Liver (tissue), 9 donors: ENCODE data around the gene ASCC1. TPM values are rescaled to one million over a fixed set of nuclear protein-coding genes. Genes with fewer than 3 reads are reported as not detected.

ENCODE experiments used
- DNase-seq: peaks from one replicate; pipeline ENCODE4 v3.0.0-alpha.2; 2017; ENCODE audit warnings: low spot score
- H3K27ac ChIP-seq, 2 donors: one replicate each; pipeline ENCODE4 v1.7.0; 2013; ENCODE audit warnings: inconsistent platforms in 2 of 2, low read length in 2 of 2, control low read depth in 1 of 2, low read depth in 1 of 2, mild to moderate bottlenecking in 1 of 2
- H3K27me3 ChIP-seq, 4 donors: one replicate each; pipeline versions ENCODE4 v1.6.1 to v1.7.0; 2013; ENCODE audit warnings: low read length in 3 of 4, inconsistent platforms in 1 of 4, mild to moderate bottlenecking in 1 of 4, moderate library complexity in 1 of 4; ENCODE audit not compliant: control insufficient read depth in 4 of 4, insufficient read depth in 4 of 4
- H3K36me3 ChIP-seq, 4 donors: one replicate each; pipeline versions ENCODE4 v1.6.1 to v1.7.0; 2013; ENCODE audit warnings: low read length in 3 of 4, mild to moderate bottlenecking in 3 of 4, low read depth in 1 of 4, moderate library complexity in 1 of 4; ENCODE audit not compliant: control insufficient read depth in 4 of 4, insufficient read depth in 3 of 4
- H3K4me1 ChIP-seq, 4 donors: one replicate each; pipeline versions ENCODE4 v1.6.1 to v1.7.0; 2013; ENCODE audit warnings: low read length in 3 of 4, mild to moderate bottlenecking in 3 of 4, moderate library complexity in 1 of 4; ENCODE audit not compliant: control insufficient read depth in 4 of 4, insufficient read depth in 4 of 4
- H3K4me3 ChIP-seq, 3 donors: one replicate each; pipeline versions ENCODE4 v1.6.1 to v1.7.0; 2013; ENCODE audit warnings: low read length in 3 of 3, control low read depth in 1 of 3, low read depth in 1 of 3, mild to moderate bottlenecking in 1 of 3
- H3K9ac ChIP-seq, 2 donors: one replicate each; pipeline ENCODE4 v1.7.0; 2013; ENCODE audit warnings: low read length in 2 of 2, mild to moderate bottlenecking in 2 of 2, moderate library complexity in 2 of 2, control low read depth in 1 of 2, low read depth in 1 of 2
- H3K9me3 ChIP-seq, 4 donors: one replicate each; pipeline versions ENCODE4 v1.6.1 to v1.7.0; 2013; ENCODE audit warnings: low read length in 3 of 4; ENCODE audit not compliant: control insufficient read depth in 4 of 4
- CTCF ChIP-seq: fragments of 150-350 bp; IDR thresholded peaks from 2 replicates; pipeline ENCODE4 v1.5.1; 2017; ENCODE audit warnings: improper control_type of control experiment, low read depth, low read length; ENCODE audit not compliant: missing input control
- EGR1 ChIP-seq, 2 donors: IDR thresholded peaks; 2 replicates each; pipeline ENCODE4 v1.6.1; 2016 to 2018; ENCODE audit warnings: antibody characterized with exemption in 2 of 2, low read depth in 2 of 2
- FOXA1 ChIP-seq: IDR thresholded peaks from 2 replicates; pipeline ENCODE4 v1.6.1; 2016; ENCODE audit warnings: antibody characterized with exemption
- FOXA2 ChIP-seq: IDR thresholded peaks from 2 replicates; pipeline ENCODE4 v1.6.1; 2016; ENCODE audit warnings: antibody characterized with exemption
- GABPA ChIP-seq, 2 donors: IDR thresholded peaks in 1 of 2; conservative IDR thresholded peaks in 1 of 2; 2 replicates each; pipeline ENCODE4 v1.6.1; 2016; ENCODE audit warnings: antibody characterized with exemption in 2 of 2, mild to moderate bottlenecking in 1 of 2, moderate library complexity in 1 of 2
- HNF4A ChIP-seq, 2 donors: conservative IDR thresholded peaks; 2 replicates each; pipeline ENCODE4 v1.6.1; 2016; ENCODE audit warnings: antibody characterized with exemption in 2 of 2, mild to moderate bottlenecking in 2 of 2
- HNF4G ChIP-seq: IDR thresholded peaks from 2 replicates; pipeline ENCODE4 v1.6.1; 2016; ENCODE audit warnings: antibody characterized with exemption
- JUND ChIP-seq, 2 donors: IDR thresholded peaks; 2 replicates each; pipeline ENCODE4 v1.6.1; 2016; ENCODE audit warnings: antibody characterized with exemption in 2 of 2
- NR2F2 ChIP-seq: IDR thresholded peaks from 2 replicates; pipeline ENCODE4 v1.6.1; 2016; ENCODE audit warnings: antibody characterized with exemption
- RAD21 ChIP-seq, 2 donors: IDR thresholded peaks; 2 replicates each; pipeline ENCODE4 v1.6.1; 2016; ENCODE audit warnings: antibody characterized with exemption in 2 of 2, mild to moderate bottlenecking in 2 of 2
- RXRA ChIP-seq, 2 donors: IDR thresholded peaks; 2 replicates each; pipeline ENCODE4 v1.6.1; 2017 to 2018; ENCODE audit warnings: antibody characterized with exemption in 2 of 2, mild to moderate bottlenecking in 1 of 2
- SP1 ChIP-seq: IDR thresholded peaks from 2 replicates; pipeline ENCODE4 v1.6.1; 2018; ENCODE audit warnings: antibody characterized with exemption, mild to moderate bottlenecking
- TAF1 ChIP-seq: conservative IDR thresholded peaks from 2 replicates; pipeline ENCODE4 v1.6.1; 2016; ENCODE audit warnings: antibody characterized with exemption, mild to moderate bottlenecking
- YY1 ChIP-seq: IDR thresholded peaks from 2 replicates; pipeline ENCODE4 v1.6.1; 2016; ENCODE audit warnings: antibody characterized with exemption, mild to moderate bottlenecking
- ZBTB33 ChIP-seq: IDR thresholded peaks from 2 replicates; pipeline ENCODE4 v1.6.1; 2016; ENCODE audit warnings: antibody characterized with exemption
- WGBS: extraction: QIAGEN DNeasy Blood & Tissue Kit; methylation state at CpG from one replicate; pipeline ENCODE4 v1.1.7; 2013; 5-methylcytosine and 5-hydroxymethylcytosine counted together
- polyA plus RNA-seq, 2 donors: library from polyadenylated mRNA; stranded (reverse) in 1 of 2; unstranded in 1 of 2; fragments of 200-250 nt in 1 of 2; fragments of >200 nt in 1 of 2; fragmentation: Nextera tagmentation in 1 of 2; extraction: Ambion mirVana in 1 of 2; gene quantifications; one replicate each; pipeline versions ENCODE4 v1.2.1 to v1.2.3, GENCODE V29; 2013 to 2015
- total RNA-seq, 2 donors: library from RNA; depleted of rRNA; stranded (reverse); fragments of >200 nt; gene quantifications; one replicate each; pipeline ENCODE4 v1.2.3, GENCODE V29; 2014
- TF ChIP-seq, protein P1 (sequence below): IDR thresholded peaks from 2 replicates; pipeline ENCODE4 v1.6.1; 2016; ENCODE audit warnings: antibody characterized with exemption, mild to moderate bottlenecking
- TF ChIP-seq, protein P2 (sequence below): IDR thresholded peaks from 2 replicates; pipeline ENCODE4 v1.6.1; 2016; ENCODE audit warnings: antibody characterized with exemption
- TF ChIP-seq, protein P3 (sequence below): IDR thresholded peaks from 2 replicates; pipeline ENCODE4 v1.6.1; 2016; ENCODE audit warnings: antibody characterized with exemption
- donor health status: healthy.
- donor health status: healthy.
- donor health status: healthy.
- donor health status: healthy.
- donor health status: healthy.

Gene ASCC1
- total and polyA plus RNA-seq, 4 donors: 6.9 to 13.9 (median 10.2) TPM

- Histone ChIP-seq H3K4me1 (no peaks in the 10 kb centered on the region), H3K36me3 (peaks cover 0 to 2% (median 0%) of the 10 kb centered on the region in 4 donors), H3K4me3 (no peak overlapping the region), H3K9me3 (no peaks in the 10 kb centered on the region), H3K27ac (no peak overlapping the region), H3K27me3 (no peaks in the 10 kb centered on the region), H3K9ac (no peak overlapping the region)
- no peak for DNase-seq
- TF ChIP-seq RAD21 (IDR thresholded peaks at IDR 0.05): no peak
- TF ChIP-seq HNF4A (conservative IDR thresholded peaks at IDR 0.05): no peak
- no peak for TF ChIP-seq RXRA (IDR thresholded peaks at IDR 0.05)
- TF ChIP-seq FOXA2: no peak
- TF ChIP-seq, protein P1, sequence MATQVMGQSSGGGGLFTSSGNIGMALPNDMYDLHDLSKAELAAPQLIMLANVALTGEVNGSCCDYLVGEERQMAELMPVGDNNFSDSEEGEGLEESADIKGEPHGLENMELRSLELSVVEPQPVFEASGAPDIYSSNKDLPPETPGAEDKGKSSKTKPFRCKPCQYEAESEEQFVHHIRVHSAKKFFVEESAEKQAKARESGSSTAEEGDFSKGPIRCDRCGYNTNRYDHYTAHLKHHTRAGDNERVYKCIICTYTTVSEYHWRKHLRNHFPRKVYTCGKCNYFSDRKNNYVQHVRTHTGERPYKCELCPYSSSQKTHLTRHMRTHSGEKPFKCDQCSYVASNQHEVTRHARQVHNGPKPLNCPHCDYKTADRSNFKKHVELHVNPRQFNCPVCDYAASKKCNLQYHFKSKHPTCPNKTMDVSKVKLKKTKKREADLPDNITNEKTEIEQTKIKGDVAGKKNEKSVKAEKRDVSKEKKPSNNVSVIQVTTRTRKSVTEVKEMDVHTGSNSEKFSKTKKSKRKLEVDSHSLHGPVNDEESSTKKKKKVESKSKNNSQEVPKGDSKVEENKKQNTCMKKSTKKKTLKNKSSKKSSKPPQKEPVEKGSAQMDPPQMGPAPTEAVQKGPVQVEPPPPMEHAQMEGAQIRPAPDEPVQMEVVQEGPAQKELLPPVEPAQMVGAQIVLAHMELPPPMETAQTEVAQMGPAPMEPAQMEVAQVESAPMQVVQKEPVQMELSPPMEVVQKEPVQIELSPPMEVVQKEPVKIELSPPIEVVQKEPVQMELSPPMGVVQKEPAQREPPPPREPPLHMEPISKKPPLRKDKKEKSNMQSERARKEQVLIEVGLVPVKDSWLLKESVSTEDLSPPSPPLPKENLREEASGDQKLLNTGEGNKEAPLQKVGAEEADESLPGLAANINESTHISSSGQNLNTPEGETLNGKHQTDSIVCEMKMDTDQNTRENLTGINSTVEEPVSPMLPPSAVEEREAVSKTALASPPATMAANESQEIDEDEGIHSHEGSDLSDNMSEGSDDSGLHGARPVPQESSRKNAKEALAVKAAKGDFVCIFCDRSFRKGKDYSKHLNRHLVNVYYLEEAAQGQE: no peak
- TF ChIP-seq HNF4G: no peak
- TF ChIP-seq, protein P2, sequence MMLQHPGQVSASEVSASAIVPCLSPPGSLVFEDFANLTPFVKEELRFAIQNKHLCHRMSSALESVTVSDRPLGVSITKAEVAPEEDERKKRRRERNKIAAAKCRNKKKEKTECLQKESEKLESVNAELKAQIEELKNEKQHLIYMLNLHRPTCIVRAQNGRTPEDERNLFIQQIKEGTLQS: no peak
- no peak for TF ChIP-seq CTCF
- no peak for TF ChIP-seq NR2F2
- no peak for TF ChIP-seq ZBTB33
- no peak for TF ChIP-seq GABPA (IDR thresholded peaks at IDR 0.05 in 1 of 2, conservative IDR thresholded peaks at IDR 0.05 in 1 of 2)
- no peak for TF ChIP-seq SP1
- TF ChIP-seq, protein P3, sequence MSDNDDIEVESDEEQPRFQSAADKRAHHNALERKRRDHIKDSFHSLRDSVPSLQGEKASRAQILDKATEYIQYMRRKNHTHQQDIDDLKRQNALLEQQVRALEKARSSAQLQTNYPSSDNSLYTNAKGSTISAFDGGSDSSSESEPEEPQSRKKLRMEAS: no peak
Observed at GRCh38 chr10:72140174-72140573, 75.9 kb downstream of the ASCC1 start.

DNA sequence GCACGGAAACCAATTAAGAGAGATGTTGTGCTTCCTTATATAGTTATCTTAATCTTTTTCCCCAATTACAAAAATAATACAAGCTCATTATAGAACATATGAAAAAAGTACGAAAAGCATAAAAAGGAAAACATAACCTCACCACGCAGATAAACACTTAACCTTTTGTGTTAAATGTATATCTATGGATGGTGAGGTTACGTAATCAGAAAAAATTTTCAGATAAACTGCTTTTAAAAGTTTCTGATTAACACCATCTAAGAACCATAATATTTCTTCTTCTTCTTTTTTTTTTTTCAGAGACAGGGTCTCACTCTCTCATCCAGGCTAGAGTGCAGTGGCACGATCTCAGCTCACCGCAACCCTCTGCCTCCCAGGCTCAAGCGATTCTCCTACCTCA lies 78.5 kb downstream of the ASCC1 start:
- WGBS: 97% methylated on average over 7 of the region's 7 CpGs
- no peaks in the 10 kb centered on the region for H3K9me3 ChIP-seq
- no peak overlapping the region for H3K4me3 ChIP-seq
- H3K4me1 ChIP-seq: no peaks in the 10 kb centered on the region
- no peak overlapping the region for H3K9ac ChIP-seq
- peaks cover 0 to 2% (median 0%) of the 10 kb centered on the region in 4 donors for H3K36me3 ChIP-seq
- no peak overlapping the region for H3K27ac ChIP-seq
- no peak for DNase-seq
- no peaks in the 10 kb centered on the region for H3K27me3 ChIP-seq
- no peak for TF ChIP-seq CTCF
- no peak for TF ChIP-seq EGR1 (IDR thresholded peaks at IDR 0.05; ENCODE audit: low read depth in 2 of 2)
- TF ChIP-seq TAF1: no peak
- TF ChIP-seq YY1: no peak
- TF ChIP-seq FOXA1: no peak
- TF ChIP-seq, protein P1: no peak
- TF ChIP-seq SP1: no peak
- TF ChIP-seq JUND (IDR thresholded peaks at IDR 0.05): no peak
- TF ChIP-seq, protein P3: no peak
- no peak for TF ChIP-seq HNF4G
- TF ChIP-seq, protein P2: no peak
- TF ChIP-seq RXRA (IDR thresholded peaks at IDR 0.05): no peak
- TF ChIP-seq NR2F2: no peak
- TF ChIP-seq HNF4A (conservative IDR thresholded peaks at IDR 0.05): no peak
